Neural progenitor cell (in vitro differentiated cells): Measurements from ENCODE around the gene RASA1.

Source experiments
- EZH2phosphoT487 ChIP-seq: fragments of 200-600 bp; sonication (generic); IDR thresholded peaks from 2 replicates; pipeline ENCODE4 v1.6.1; 2017; ENCODE audit warnings: antibody characterized with exemption
- TF ChIP-seq, protein P1 (sequence below): fragments of 200-600 bp; sonication (generic); IDR thresholded peaks from 2 replicates; pipeline ENCODE4 v1.5.1; 2017; ENCODE audit warnings: antibody characterized with exemption, mild to moderate bottlenecking

DNA sequence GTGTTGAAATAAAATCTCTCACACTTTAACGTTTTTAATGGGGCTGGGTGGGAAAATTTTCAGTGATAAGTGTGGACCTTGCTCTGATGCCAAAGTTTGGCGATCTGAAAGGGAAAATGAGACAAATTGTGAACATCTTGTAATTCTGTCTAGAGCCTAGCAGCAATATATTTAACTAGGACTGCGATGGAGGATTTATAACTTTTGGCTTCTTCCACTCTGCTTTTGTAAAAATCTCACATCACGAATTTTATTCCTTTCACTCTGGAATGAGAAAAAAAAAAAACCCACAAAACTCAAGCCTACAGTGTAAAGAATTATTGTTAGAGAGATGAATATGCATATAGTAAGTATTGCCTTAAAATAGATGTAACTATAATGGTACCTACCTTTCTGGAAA, 125.1 kb downstream of the RASA1 start:
- TF ChIP-seq, protein P1, sequence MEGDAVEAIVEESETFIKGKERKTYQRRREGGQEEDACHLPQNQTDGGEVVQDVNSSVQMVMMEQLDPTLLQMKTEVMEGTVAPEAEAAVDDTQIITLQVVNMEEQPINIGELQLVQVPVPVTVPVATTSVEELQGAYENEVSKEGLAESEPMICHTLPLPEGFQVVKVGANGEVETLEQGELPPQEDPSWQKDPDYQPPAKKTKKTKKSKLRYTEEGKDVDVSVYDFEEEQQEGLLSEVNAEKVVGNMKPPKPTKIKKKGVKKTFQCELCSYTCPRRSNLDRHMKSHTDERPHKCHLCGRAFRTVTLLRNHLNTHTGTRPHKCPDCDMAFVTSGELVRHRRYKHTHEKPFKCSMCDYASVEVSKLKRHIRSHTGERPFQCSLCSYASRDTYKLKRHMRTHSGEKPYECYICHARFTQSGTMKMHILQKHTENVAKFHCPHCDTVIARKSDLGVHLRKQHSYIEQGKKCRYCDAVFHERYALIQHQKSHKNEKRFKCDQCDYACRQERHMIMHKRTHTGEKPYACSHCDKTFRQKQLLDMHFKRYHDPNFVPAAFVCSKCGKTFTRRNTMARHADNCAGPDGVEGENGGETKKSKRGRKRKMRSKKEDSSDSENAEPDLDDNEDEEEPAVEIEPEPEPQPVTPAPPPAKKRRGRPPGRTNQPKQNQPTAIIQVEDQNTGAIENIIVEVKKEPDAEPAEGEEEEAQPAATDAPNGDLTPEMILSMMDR = no peak
- TF ChIP-seq EZH2phosphoT487 = no peak
